ENCODE results near the gene SGCA.

Gene SGCA

GRCh38 chr17:50149417-50150353 lies 16.1 kb upstream of the SGCA start:
- Histone ChIP-seq H3K4me1 (ENCODE audit: control insufficient read depth, insufficient read depth, low read length) (peaks cover 15% of the 10 kb centered on the region), H3K9me3 (ENCODE audit: control insufficient read depth, insufficient read depth, low read depth, low read length) (no peaks in the 10 kb centered on the region), H3K36me3 (ENCODE audit: control insufficient read depth in 2 of 2, insufficient read depth in 1 of 2, low read length in 2 of 2) (peaks cover 5 to 31% of the 10 kb centered on the region in 2 experiments; a peak in 2 of 3 replicates), H3K27ac (ENCODE audit: extremely low read depth, low read depth, low read length) (peak overlapping the region; percentile 93), H3K4me3 (ENCODE audit: low read depth, low read length) (peak overlapping the region; percentile 77)
- POLR2A ChIA-PET: interaction anchor here (0.6 to 1.7 kb wide), 4 partner anchors 10 to 94 kb away, joined by 3 to 9 read pairs (median 3); no protein-coding TSS in a partner anchor
- CTCF ChIA-PET: interaction anchor here (0.5 to 7.4 kb wide), 8 partner anchors 10 to 679 kb away, joined by 3 to 105 read pairs (median 6); partner anchors contain the start of gene PDK2
- TF ChIP-seq ZNF837 (tag by site-specific recombination; IDR thresholded peaks at IDR 0.05) (no peak), ZNF426 (tag by site-specific recombination; IDR thresholded peaks at IDR 0.05) (no peak), KLF17 (tag by site-specific recombination; IDR thresholded peaks at IDR 0.05) (no peak), REPIN1 (tag by site-specific recombination; IDR thresholded peaks at IDR 0.05; ENCODE audit: low read depth) (no peak), GLIS1 (tag by site-specific recombination; IDR thresholded peaks at IDR 0.05) (peak; percentile 20; the same call in 1 of the 2 replicates), OSR2 (tag by site-specific recombination; IDR thresholded peaks at IDR 0.05) (0 out of 2 replicates have a peak, but pooled peaks have one; percentile 7), WT1 (tag by site-specific recombination; IDR thresholded peaks at IDR 0.05) (no peak), PRDM10 (tag by site-specific recombination; IDR thresholded peaks at IDR 0.05) (no peak), ZNF174 (tag by site-specific recombination; IDR thresholded peaks at IDR 0.05) (no peak), ZNF529 (tag by site-specific recombination; IDR thresholded peaks at IDR 0.05; ENCODE audit: insufficient replicate concordance) (no peak), ZNF184 (tag by site-specific recombination; IDR thresholded peaks at IDR 0.05) (no peak), ZNF223 (tag by site-specific recombination; IDR thresholded peaks at IDR 0.05) (peak; percentile 68; the same call in 1 of the 2 replicates), ZNF514 (tag by site-specific recombination; IDR thresholded peaks at IDR 0.05) (no peak), ZBTB26 (tag by site-specific recombination; optimal IDR thresholded peaks at IDR 0.05) (peak; percentile 78), ZBTB20 (tag by site-specific recombination; IDR thresholded peaks at IDR 0.05) (peak; percentile 43), GLIS2 (tag by site-specific recombination; IDR thresholded peaks at IDR 0.05) (peak; percentile 60)
- TF ChIP-seq, protein P1, sequence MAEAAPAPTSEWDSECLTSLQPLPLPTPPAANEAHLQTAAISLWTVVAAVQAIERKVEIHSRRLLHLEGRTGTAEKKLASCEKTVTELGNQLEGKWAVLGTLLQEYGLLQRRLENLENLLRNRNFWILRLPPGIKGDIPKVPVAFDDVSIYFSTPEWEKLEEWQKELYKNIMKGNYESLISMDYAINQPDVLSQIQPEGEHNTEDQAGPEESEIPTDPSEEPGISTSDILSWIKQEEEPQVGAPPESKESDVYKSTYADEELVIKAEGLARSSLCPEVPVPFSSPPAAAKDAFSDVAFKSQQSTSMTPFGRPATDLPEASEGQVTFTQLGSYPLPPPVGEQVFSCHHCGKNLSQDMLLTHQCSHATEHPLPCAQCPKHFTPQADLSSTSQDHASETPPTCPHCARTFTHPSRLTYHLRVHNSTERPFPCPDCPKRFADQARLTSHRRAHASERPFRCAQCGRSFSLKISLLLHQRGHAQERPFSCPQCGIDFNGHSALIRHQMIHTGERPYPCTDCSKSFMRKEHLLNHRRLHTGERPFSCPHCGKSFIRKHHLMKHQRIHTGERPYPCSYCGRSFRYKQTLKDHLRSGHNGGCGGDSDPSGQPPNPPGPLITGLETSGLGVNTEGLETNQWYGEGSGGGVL (tag by site-specific recombination; IDR thresholded peaks at IDR 0.05): peak; percentile 44; the same call in 1 of the 2 replicates
- TF ChIP-seq, protein P2, sequence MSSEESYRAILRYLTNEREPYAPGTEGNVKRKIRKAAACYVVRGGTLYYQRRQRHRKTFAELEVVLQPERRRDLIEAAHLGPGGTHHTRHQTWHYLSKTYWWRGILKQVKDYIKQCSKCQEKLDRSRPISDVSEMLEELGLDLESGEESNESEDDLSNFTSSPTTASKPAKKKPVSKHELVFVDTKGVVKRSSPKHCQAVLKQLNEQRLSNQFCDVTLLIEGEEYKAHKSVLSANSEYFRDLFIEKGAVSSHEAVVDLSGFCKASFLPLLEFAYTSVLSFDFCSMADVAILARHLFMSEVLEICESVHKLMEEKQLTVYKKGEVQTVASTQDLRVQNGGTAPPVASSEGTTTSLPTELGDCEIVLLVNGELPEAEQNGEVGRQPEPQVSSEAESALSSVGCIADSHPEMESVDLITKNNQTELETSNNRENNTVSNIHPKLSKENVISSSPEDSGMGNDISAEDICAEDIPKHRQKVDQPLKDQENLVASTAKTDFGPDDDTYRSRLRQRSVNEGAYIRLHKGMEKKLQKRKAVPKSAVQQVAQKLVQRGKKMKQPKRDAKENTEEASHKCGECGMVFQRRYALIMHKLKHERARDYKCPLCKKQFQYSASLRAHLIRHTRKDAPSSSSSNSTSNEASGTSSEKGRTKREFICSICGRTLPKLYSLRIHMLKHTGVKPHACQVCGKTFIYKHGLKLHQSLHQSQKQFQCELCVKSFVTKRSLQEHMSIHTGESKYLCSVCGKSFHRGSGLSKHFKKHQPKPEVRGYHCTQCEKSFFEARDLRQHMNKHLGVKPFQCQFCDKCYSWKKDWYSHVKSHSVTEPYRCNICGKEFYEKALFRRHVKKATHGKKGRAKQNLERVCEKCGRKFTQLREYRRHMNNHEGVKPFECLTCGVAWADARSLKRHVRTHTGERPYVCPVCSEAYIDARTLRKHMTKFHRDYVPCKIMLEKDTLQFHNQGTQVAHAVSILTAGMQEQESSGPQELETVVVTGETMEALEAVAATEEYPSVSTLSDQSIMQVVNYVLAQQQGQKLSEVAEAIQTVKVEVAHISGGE (tag by site-specific recombination; conservative IDR thresholded peaks at IDR 0.05; ENCODE audit: low read depth): peak; percentile 63; the same call in 1 of the 2 replicates
- TF ChIP-seq, protein P3, sequence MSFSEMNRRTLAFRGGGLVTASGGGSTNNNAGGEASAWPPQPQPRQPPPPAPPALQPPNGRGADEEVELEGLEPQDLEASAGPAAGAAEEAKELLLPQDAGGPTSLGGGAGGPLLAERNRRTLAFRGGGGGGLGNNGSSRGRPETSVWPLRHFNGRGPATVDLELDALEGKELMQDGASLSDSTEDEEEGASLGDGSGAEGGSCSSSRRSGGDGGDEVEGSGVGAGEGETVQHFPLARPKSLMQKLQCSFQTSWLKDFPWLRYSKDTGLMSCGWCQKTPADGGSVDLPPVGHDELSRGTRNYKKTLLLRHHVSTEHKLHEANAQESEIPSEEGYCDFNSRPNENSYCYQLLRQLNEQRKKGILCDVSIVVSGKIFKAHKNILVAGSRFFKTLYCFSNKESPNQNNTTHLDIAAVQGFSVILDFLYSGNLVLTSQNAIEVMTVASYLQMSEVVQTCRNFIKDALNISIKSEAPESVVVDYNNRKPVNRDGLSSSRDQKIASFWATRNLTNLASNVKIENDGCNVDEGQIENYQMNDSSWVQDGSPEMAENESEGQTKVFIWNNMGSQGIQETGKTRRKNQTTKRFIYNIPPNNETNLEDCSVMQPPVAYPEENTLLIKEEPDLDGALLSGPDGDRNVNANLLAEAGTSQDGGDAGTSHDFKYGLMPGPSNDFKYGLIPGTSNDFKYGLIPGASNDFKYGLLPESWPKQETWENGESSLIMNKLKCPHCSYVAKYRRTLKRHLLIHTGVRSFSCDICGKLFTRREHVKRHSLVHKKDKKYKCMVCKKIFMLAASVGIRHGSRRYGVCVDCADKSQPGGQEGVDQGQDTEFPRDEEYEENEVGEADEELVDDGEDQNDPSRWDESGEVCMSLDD (tag by site-specific recombination; IDR thresholded peaks at IDR 0.05): 0 out of 2 replicates have a peak, but pooled peaks have one; percentile 43
